Type B pancreatic cell (in vitro differentiated cells): ENCODE data around the gene IL21R. TPM values are rescaled to one million over a fixed set of nuclear protein-coding genes. Genes with fewer than 3 reads are reported as not detected.

Experiments
- DNase-seq: peaks from one replicate; pipeline ENCODE4 v3.0.0; 2021; ENCODE audit warnings: mixed read lengths; ENCODE audit not compliant: unreplicated experiment; ENCODE audit errors: extremely low spot score
- H3K27ac Mint-ChIP-seq: 2 replicates; pipeline ENCODE4 v1.8.0; 2021; ENCODE audit warnings: mild to moderate bottlenecking, mixed read lengths
- H3K27me3 Mint-ChIP-seq: 2 replicates; pipeline ENCODE4 v1.8.0; 2021; ENCODE audit warnings: mixed read lengths
- H3K36me3 Mint-ChIP-seq: 2 replicates; pipeline ENCODE4 v1.8.0; 2021; ENCODE audit warnings: mixed read lengths
- H3K4me1 Mint-ChIP-seq: one replicate; pipeline ENCODE4 v1.8.0; 2021; ENCODE audit warnings: mixed read lengths; ENCODE audit not compliant: unreplicated experiment
- H3K4me3 Mint-ChIP-seq: 2 replicates; pipeline ENCODE4 v1.8.0; 2021; ENCODE audit warnings: mild to moderate bottlenecking, mixed read lengths
- H3K9me3 Mint-ChIP-seq: 2 replicates; pipeline ENCODE4 v1.8.0; 2021; ENCODE audit warnings: mixed read lengths
- total RNA-seq: library from RNA; stranded (reverse); gene quantifications from 2 replicates; pipeline ENCODE4 v1.2.1, GENCODE V29; 2021; ENCODE audit warnings: low replicate concordance
- TF ChIP-seq, protein P1 (sequence below): fragments of 200-600 bp; sonication (generic); conservative IDR thresholded peaks from 2 replicates; pipeline ENCODE4 v1.5.0; 2021; ENCODE audit warnings: antibody characterized with exemption, mild to moderate bottlenecking

Gene IL21R
- total RNA-seq, 1 donor from 2014 or later: 0.29 TPM

DNA sequence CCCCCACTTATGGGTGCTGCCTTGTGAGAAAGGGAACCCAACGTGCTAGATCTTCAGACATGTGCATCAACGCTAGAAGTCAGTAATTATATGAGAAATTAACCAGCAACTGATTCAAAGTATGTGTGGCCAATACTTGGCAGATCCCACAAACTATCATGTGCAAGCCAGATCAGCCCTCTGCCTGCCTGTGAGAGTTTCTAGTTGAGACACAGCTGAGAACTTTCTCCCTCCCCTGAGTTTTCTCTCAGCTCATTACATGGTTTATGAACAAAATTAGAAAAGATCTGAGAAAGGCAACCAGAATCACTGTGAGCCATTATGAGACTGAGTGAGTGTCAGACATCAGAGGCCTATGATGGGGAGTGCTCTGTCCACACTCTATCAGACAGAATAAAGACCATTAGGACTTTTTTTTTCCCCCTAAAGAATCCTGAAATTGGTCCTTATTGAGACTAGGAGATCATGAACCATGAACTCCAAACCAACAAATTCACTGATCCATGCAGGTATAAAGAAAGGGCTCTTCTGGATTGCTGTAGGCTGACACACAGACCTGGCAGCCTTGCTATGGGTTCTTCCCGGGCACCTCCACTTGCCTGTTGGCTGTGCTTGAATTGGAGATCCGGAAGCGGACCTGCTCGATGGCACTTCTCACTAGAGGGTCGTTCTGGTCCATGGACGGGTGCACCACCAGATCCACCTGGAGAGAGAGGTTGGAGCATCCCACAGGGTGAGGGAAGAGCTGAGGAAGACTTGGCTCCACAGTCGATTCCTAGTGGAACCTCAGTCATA lies 96.3 kb downstream of the IL21R start:
- peaks cover 19% of the 10 kb centered on the region for H3K36me3 Mint-ChIP-seq
- H3K27me3 Mint-ChIP-seq: no peaks in the 10 kb centered on the region
- TF ChIP-seq, protein P1, sequence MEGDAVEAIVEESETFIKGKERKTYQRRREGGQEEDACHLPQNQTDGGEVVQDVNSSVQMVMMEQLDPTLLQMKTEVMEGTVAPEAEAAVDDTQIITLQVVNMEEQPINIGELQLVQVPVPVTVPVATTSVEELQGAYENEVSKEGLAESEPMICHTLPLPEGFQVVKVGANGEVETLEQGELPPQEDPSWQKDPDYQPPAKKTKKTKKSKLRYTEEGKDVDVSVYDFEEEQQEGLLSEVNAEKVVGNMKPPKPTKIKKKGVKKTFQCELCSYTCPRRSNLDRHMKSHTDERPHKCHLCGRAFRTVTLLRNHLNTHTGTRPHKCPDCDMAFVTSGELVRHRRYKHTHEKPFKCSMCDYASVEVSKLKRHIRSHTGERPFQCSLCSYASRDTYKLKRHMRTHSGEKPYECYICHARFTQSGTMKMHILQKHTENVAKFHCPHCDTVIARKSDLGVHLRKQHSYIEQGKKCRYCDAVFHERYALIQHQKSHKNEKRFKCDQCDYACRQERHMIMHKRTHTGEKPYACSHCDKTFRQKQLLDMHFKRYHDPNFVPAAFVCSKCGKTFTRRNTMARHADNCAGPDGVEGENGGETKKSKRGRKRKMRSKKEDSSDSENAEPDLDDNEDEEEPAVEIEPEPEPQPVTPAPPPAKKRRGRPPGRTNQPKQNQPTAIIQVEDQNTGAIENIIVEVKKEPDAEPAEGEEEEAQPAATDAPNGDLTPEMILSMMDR: no peak
- H3K4me3 Mint-ChIP-seq: no peak overlapping the region
- H3K9me3 Mint-ChIP-seq: no peaks in the 10 kb centered on the region
- H3K4me1 Mint-ChIP-seq: no peaks in the 10 kb centered on the region
- no peak for DNase-seq
- H3K27ac Mint-ChIP-seq: no peak overlapping the region

DNA sequence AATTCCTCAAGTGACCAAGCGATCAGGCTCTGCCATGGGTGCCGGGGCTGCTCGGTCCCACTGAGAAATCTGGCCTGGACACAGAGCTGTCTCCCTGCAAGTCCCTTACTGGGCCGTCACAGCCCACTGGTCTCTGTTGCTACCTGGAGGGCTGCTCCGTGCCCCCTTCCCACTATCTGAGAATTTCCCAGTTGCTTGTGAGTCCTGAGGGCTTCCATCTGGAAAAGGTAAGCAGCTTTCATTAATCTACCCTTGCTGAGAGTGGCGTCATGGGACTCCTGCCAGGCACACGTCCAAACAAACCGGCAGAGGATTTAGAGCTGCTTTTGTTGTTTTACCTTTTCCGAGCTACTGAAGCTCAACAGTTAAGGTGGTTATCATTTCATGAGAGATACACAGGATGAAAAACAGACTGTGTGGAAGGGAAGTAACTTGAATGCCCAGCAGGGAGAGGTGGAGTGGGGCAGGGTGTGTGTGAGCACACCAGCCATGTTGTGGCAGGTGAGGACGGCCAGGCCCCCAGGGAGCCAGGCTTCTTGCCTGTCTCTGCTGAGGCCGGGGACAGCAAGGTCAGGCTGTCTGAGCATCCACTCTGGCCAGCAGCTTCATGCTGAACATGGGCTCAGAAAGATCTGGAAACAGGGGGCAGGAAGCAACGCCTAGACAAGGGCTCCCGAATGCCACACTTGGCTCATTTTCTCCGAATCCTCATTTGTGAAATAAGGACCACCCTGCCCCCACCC lies 97.1 kb downstream of the IL21R start:
- H3K4me3 Mint-ChIP-seq: no peak overlapping the region
- no peak overlapping the region for H3K27ac Mint-ChIP-seq
- no peaks in the 10 kb centered on the region for H3K27me3 Mint-ChIP-seq
- no peak for DNase-seq
- TF ChIP-seq, protein P1: no peak
- H3K9me3 Mint-ChIP-seq: no peaks in the 10 kb centered on the region
- H3K36me3 Mint-ChIP-seq: peaks cover 27% of the 10 kb centered on the region
- no peaks in the 10 kb centered on the region for H3K4me1 Mint-ChIP-seq

DNA sequence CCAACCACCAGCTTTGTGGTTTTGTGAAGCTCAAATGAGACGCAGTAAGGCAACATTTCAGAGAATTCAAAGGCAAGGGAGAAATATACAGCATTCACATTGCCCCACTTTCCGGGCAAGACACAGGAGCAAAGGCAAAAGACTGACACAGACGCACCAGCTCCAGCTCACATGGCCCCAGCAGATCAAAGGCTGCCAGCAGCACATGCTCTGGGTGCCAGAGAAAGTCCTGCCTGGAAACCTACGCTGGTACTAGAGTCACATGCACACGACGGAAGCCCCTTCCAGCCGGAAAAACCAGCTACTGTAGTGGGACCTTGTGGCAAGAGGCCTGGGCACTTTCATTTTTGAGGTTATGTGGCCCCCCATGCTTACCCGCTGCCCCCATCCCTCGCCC lies 97.7 kb downstream of the IL21R start:
- no peaks in the 10 kb centered on the region for H3K27me3 Mint-ChIP-seq
- no peaks in the 10 kb centered on the region for H3K4me1 Mint-ChIP-seq
- H3K9me3 Mint-ChIP-seq: no peaks in the 10 kb centered on the region
- peaks cover 25% of the 10 kb centered on the region for H3K36me3 Mint-ChIP-seq
- DNase-seq: no peak
- H3K27ac Mint-ChIP-seq: no peak overlapping the region
- no peak overlapping the region for H3K4me3 Mint-ChIP-seq
- TF ChIP-seq, protein P1: no peak

DNA sequence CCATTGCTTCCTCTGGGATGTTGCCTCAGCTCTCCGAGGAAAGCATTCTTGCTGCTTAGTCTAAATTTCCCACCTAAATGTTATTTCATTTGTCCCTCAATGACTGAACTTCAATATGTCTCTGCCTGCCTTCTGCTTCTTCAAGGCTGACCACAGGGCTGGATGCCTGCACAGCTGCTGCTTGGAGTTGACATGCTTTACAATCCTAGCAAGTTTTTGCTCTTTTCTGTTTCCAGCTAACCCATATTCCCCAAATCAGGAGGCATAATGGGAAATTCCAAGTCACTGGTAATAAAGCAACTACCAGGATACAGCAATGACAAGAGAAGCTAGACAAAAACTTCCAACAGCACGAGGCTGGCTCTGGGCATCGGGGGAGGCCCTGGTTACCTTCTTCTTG lies 98.8 kb downstream of the IL21R start:
- no peaks in the 10 kb centered on the region for H3K4me1 Mint-ChIP-seq
- no peak overlapping the region for H3K4me3 Mint-ChIP-seq
- peaks cover 28% of the 10 kb centered on the region for H3K36me3 Mint-ChIP-seq
- DNase-seq: no peak
- no peaks in the 10 kb centered on the region for H3K9me3 Mint-ChIP-seq
- H3K27ac Mint-ChIP-seq: no peak overlapping the region
- no peaks in the 10 kb centered on the region for H3K27me3 Mint-ChIP-seq
- TF ChIP-seq, protein P1: no peak

Other genes starting within 250 kb of the IL21R start
- gene KDM8, start 198.6 kb upstream of the IL21R start, total RNA-seq: 6.3 and 11.1 TPM in 2 replicates
- 27.1 and 33.3 TPM in 2 replicates for gene NSMCE1, start 133.4 kb upstream of the IL21R start, total RNA-seq
- 12.3 and 22.1 TPM in 2 replicates for gene IL4R, start 88.2 kb upstream of the IL21R start, total RNA-seq
- gene GTF3C1, start 147.7 kb downstream of the IL21R start, total RNA-seq: 94.5 and 172 TPM in 2 replicates
- gene KATNIP, start 148.0 kb downstream of the IL21R start, total RNA-seq: 35.8 and 54.8 TPM in 2 replicates